HPDE6-E6E7 (cell line): ENCODE data around the gene SLC38A8.

Experiments used
- DNase-seq: peaks from one replicate; pipeline ENCODE4 v3.0.0; 2011; ENCODE audit warnings: missing footprints; ENCODE audit errors: extremely low spot score

SLC38A8 gene

DNA sequence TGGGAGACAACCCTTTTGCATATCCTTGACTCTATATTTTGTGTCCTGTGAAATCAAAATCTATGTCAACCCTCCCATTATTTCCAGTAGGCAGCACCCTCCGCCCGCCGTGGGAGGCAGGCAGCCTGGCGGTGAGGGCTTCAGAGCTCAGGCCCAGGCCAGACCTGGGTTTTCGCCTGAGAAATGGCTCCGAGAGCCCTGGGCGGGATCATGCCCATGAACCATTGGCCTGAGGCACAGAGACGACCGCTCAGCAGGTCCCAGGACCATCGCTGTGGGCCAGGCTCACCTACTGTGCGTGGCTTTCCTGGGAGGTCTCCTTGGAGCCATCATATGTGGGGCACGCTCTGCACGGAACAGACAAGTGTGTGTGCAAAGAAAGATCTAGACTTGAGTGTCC is 6.3 kb upstream of the SLC38A8 start:
- DNase-seq: no peak

DNA sequence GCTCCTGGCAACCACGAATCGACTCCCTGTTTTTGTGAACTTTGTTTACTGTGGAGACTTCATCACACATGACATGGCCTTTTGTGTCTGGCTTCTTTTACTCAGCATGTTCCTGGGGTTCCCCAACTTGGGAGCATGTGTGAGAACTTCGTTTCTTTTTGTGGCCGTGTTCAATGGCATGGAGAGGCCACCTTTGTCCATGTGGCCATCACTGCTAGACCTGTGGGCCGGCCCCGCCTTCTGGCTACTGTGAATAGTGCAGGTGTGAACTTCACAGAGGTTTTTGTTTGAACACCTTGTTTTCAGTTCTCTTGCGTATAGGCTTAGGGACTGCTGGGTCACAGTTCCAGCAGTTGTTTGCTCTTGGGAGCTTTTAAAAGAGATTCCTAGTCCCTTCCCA is 5.7 kb upstream of the SLC38A8 start:
- DNase-seq: no peak

DNA sequence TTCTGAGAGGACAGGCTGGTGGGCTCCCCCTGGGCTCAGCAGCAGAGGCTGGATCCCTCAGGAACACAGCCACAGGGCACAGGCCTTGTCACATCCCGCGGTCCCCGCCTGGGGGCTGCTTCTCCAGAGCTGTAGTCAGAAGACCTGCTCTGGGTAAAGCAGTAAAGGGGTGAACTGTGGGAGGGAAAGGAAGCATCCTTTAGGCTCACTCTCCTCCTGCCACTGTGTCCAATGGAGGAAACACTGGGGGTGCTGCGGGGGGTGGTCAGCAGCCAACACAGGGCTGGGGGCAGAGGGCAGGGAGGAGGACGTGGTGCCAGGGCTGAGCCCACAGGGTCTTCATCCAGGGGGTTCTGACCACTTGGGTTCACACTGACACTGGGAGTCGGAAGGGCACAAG is 5.0 kb upstream of the SLC38A8 start:
- no peak for DNase-seq

DNA sequence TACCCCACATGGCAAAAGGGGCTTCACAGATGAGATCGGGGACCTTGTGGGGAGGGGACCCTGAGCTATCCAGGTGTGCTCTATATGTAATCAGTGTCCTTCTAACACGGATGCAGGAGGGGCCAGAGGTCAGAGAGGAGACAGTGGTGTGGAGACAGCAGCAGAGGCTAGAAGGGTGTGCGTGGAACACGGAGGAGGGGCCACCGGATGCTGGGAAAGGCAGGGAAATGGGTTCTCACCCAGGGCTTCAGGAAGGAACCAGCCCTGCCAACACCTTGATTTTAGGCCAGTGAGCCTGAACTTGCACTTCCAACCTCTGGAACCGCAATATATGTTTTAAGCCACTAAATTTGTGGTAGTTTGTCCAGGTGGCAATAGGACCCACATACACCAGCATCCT is 4.6 kb upstream of the SLC38A8 start:
- DNase-seq: no peak

DNA sequence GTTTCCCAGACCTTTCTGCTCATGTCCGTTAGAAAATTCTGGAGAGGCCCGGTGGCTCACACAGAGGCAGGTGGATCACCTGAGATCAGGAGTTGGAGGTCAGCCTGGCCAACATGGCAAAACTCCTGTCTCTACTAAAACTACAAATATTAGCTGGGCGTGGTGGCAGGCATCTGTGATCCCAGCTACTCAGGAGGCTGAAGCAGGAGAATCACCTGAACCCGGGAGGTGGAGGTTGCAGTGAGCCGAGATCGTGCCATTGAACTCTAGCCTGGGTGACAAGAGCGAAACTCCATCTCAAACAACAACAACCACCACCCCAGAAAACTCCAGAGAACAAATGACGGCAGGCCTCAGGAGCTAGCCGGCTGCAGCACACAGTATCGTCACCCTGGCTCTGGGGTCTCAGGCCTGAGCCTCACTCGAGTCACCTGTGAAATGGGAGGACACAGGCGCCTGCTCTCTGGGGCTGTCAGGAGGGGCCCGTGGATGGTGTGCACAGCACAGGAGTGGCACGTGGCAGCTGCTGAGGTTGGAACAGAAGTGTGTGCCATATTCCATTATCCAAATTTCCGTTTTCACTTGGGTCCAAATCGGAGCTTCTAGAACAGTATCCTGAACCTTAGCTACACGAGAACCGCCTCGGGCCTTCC is 3.3 kb upstream of the SLC38A8 start:
- no peak for DNase-seq

DNA sequence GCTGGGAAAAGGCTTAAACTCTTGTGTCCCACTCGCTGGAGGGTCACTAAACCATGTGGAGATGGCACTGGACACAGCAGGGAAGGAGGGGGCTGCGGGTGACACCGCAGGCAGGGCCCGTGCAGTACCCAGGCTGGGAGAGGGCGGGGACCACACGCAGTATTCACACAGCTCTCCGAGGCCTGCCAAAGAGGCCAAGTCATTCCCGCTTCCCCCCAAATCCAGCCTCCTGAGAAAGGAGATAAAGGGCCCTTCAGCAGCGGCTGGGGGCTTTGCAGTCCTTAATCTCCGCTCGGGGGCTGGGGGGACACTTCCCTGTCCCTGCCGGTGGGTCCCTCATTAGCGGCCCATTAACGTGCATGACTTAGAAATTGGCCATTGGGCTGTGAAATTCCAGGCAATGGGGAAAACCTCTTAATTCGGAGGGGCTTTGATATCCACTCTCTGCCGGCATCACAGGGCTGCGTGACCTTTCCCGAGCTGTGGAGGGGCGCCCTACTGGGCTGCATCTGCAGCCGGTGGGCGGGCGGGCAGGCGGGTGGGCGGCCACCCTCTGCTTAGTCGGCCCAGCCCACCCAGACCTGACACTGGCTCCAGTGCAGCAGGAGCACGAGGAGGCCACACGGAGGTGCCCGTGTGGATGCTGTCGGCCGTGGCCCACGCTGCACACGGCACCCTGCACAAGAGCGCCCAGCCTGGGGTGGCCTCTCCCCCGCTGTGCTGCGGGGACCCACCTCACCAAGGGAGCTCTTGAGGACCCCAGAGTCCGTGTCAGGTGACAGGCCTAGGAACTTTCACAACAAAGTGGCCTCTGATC is 2.6 kb upstream of the SLC38A8 start:
- no peak for DNase-seq

DNA sequence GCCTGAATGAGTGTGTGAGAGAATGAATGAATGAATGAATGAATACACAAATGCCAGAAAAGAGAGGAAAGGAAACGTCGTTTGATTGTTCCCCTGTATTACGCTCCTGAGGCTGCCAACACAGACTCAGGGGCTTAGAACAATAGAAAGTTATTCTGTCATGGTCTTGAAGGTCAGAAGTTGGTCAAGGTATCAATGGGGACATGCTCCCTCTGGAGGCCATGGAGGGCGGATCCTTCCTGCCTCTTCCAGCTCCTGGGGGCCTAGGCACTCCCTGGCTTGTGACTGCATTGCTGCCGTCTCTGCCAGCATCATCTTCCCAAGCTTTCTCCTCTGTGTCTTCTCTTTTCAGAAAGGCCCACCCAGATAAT is 1.5 kb upstream of the SLC38A8 start:
- DNase-seq: no peak

DNA sequence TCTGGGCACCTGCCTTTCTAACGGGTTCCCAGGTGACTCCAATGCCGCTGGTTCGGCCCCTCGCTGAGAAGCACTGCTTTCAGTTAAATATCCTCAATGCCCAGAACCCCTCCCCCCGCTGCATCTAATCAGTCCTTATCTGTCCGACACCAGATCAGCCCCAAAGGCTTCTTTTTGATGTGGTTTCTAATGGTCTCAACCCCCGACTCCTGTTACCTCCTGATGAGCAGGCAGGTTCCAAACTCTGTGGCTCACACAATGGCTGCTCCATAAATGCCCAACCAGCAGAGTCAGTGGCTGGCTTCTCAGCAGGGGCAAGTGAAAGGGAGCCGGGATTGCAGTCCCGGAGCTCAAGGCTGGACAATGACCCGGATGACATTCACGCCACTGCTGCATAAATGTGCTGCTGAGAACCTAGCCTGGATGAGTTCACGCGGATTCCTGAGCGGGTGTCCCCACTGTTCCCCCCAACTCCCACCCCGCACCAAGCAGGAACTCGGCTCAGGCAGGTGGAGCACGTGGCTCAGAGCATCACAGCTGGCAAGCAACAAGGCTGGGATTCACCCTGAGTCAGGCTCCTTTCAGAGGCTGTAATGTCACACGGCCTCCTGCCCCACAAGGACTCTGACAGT is 1.0 kb upstream of the SLC38A8 start:
- DNase-seq: no peak

DNA sequence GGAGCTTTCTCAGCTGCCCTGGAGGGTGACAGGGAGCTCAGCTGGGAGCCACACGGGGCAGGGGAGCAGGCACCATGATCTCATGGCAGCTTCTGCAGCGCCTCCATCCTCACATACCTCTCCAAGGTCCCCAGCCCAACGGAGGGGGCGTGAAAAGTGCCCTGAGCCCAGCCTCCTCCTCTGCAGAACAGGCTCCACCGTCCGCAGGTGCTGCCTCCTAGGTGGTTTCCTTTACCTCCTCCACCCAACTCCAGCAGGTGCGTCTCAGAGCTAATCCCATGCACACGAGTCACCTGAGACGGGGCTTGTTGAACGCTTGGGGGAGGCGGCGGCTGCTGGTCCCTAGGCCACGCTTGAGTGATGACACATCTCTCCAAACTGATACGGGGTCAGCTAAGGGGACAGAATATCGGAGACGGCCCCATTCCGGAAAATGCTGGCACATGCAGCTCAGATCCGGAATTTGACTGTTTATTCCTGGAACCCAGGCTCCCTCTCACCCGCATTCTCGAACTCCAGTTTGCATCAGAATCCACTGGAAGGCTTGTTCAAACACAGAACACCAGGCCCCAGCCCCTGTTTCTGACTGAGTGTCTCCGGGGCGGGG is 387 bp upstream of the SLC38A8 start:
- DNase-seq: no peak

DNA sequence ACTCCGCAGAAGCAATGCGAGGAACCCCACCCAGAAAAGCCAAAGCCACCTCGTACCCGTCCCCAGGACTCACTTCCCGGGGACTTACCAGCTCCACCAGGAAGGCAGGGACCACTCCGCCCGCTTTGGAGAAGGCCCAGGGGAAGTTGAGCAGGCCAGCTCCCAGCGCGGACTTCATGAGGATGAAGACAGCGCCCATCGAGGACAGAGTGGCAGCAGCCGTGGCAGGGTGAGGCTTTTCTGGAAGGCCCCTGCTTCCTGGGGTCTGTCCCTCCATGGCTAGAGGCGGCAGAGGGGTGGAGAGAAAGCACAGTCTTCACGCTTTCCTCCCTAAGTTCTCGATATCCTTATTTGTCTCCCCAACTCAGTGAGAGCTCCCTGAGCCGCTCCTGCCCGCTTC is 714 bp downstream of the SLC38A8 start:
- DNase-seq: no peak

DNA sequence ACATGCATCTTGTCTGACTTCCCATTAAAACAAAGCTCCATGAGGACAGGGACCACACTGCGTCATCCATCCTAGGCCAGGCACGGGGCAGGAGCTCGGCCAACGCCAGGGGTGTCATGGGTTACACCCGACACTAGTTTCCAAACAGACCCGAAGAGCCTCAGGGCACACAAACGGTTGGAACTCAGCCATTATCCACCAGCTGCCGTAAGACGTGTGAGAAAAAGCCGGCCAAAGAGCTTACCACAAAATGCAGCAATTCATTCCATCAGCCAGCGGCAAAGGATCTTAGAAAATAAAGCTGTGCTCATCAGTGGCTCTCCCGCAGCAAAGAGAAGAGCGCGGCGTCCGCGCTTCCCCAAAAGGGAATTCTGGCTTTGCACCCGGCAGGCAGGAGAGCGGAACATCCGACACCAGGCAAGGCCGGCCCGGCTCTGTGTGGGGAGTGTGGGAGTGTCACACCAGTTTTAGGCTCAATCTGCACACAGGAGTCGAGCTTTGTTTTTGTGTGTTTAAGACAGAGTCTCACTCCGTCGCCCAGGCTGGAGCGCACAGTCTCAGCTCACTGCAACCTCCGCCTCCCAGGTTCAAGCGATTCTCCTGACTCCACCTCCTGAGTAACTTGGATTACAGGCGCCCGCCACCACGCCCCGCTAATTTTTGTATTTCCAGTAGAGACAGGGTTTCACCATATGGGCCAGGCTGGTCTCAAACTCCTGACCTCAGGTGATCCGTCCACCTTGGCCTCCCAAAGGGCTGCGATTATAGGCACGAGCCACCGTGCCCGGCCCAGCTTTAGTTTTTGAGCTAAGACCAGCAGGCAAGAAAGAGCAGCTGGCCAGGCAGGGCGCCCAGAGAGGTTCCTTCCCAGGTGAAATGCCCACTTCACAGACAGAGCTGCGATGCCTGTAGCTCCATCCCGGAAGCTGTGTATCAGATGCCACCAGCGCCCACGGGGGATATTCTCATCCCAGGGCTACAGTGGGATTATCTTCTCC is 1.5 kb downstream of the SLC38A8 start:
- DNase-seq: no peak

DNA sequence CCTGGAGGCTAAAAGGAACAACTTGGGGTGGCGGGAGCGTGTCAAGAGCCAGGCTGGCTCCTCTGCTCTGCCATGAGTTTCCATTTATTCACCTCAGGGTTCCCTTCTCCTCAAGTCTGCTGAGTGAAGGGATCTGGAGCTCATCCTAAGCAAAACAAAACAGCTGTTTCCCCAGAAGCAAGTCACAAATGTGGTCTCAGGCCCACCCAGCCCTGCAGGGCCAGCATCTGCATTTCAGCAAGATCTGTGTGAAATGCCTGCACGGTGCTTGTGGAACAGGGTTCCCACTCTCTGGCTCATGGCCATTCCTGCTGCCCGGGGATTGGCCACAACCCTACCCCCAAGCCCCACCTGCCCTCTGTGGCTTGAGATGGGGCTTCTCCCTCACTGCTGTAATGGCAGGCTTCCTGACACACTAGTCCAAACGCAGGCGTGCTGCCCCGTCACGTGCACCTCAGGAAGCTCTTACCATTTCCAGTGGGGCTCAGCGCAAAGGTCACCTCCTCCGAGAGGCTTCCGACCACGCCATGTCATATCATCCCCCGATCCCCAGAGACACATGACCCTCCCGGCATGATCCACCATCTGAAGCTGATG is 2.3 kb downstream of the SLC38A8 start:
- no peak for DNase-seq

DNA sequence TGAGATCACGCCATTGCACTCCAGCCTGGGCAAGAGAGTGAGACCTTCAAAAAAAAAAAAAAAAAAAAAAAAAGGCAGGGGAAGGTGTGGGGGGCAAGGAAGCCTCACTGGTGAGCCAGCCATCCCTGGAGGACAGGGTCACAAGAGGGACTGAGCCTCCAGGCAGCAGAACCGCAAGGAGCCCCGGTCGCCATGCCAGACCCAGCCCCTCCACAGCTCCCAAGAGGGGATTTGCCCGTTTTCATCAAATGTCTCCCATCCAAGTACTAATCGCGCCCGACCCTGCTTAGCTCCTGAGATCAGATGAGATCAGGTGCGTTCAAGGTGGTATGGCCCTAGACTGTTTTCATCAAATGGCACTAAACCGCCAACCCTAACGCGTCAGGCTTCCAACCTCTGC is 2.9 kb downstream of the SLC38A8 start:
- DNase-seq: no peak

DNA sequence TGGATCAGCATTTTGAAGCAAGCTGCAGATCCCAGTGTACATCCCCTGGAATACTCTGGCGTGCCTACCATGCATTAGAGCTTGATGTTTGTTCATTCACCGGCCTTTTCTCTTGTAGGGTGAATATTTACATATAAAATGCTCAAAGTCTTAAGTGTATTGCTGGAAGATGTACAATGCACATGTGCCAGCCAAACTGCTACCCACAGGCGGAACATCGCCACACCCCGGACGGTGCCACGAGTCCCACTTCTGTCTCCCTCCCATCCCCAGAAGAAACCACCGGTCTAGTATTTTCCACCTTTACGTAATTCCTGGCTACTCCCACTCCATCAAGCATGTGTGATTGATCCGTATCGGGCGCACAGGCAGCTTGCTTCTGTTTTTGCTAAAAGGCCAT is 4.1 kb downstream of the SLC38A8 start:
- DNase-seq: no peak

DNA sequence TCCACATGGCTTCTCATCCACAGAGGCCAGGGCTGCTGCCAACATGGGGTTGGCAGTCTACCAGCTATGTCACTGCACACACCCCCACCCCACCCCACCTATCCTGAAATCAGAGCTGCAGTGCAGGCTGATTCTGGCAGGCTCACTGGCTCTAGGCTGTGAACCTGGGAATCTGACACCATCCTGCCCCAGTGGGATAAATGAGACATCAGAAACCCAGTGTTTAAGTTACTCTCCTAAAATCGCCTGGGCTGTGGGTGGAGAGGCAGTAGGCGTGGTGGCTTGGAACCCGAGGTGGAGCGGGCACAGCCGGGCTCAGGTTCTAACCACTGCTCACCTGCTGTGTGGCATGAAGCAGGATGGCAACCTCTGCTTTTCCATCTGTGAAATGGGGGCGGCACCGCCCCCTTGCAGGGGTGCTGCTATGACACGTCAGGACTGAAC is 5.6 kb downstream of the SLC38A8 start:
- DNase-seq: no peak

DNA sequence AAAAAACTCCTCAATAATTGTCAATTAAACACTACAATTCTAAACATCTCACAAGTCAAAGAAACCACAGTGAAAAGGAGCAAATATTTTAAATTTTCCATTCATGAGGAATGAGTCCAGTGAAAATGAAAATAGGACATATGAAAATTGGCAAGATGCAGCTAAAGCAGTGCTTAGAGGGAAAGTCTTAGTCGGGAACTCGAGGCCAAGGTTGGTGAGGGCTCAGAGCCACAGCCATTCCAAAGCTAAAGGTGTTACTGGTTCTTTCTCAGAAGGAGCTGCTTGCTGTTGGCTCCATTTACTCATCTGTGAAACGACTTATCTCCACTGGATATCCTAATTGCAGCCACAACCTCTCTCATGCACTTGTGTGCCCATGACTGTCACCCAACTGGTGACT is 6.5 kb downstream of the SLC38A8 start:
- no peak for DNase-seq

DNA sequence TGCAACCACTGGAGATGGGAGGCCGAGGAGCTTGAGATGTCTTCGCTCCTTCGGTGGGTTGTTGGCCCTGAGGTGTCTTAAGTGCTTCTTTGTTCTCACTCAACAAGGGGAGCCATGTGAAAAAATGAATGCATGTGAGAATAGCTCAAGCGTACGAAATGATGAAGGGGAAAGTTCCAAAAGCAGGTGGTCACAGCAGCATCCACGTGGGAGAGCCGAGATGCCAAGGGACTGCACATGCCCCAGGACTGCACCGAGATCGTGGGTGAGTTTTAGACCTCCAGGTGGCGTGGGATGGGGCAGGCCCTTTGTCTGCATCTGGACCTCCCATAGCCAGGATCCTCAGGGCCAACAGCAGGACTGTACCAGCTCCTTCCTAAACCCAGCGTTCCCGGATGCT is 8.1 kb downstream of the SLC38A8 start:
- no peak for DNase-seq

DNA sequence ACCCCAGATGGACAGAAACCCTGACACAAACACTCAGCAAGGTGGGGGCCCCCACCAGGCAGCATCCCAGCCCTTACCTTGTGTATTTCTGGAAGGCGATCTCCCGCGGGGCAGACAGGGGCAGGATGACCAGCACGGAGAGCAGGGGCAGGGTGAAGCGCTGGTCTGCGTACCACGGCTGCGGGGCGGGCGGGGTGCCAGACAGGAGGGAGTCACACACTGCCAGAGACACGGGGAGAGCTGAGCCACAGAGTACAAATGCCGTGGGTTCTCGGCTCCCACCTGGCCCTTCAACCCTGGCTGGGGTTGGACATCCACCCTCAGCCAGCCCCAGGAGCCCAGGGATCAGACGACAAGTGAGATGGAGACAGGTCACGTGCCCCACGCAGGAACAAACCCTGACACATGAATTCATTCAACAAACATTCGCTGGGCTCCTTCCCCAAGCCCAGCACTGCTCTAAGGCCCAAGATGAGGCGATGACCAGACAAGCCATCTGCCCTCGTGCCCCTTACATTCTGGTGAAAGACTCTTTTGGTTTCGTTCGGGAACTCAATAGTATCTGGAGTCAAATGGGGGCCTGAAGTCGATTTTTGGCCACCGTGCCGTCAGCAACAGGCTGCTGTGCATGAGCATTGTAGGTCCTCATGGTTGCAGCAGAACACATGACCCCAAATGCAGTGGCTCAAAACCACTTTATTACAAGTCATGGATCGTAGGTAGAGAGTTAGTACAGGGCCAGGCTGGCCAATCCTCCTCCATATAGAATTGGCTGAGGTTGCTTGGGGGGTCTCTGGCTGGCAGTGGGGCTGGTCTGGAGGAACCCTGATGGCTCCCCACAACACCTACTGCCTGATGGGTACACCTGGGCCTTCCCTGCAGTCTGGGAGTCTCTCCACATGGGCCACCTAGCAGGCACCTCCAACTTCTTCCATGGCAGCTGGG is 9.1 kb downstream of the SLC38A8 start:
- no peak for DNase-seq

DNA sequence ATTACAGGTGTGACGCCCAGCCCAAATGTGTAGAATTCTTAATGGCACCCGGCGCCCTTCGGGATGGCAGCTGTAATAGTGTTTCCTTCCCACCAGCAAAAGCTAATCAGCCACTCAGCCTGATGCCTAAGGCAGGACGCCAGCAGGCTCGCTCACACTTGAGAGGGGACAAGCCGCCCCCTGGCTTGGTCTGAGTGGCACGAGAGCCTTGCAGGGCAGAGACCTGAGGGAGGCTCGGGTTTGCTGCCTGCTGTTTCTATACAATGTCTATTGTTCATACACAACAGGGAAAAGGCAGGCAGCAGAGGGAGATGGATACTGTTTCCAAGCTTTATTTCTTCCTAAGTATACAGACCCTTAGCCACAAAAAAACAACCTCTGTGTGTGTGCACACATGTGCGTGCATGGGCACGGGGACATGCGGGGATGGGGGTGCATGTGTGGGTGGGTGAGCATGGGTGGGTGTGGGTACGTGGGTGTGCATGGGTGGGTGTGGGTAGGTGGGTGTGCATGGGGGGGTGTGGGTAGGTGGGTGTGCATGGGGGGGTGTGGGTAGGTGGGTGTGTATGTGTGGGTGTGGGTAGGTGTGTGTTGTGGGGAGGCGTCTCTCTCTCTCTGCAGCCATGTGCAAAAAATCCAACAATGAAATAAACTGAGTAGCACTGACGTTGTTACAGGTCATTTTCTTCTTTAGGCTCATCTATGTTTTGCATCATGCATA is 10.0 kb downstream of the SLC38A8 start:
- DNase-seq: no peak
